A549 (cell line): Measurements from ENCODE around the gene RELN. TPM values are rescaled to one million over a fixed set of nuclear protein-coding genes. Genes with fewer than 3 reads are reported as not detected.

Source experiments
- ATAC-seq, 2 experiments: fragments of 200-7000 bp in 1 of 2; fragments of >200 bp in 1 of 2; cut with Nextera tagmentation in 1 of 2; cut with Tn5 transposase in 1 of 2; 3 replicates each; pipeline versions ENCODE4 v1.8.0 to v1.9.1; 2018 to 2020; ENCODE audit warnings: mild to moderate bottlenecking in 1 of 2, moderate library complexity in 1 of 2
- CTCF ChIA-PET: fragments of 300-600 bp; sonication (Branson Sonifier 250); formaldehyde crosslinking; extraction: SDS; loops from one replicate; lab custom pipeline; 2021; ENCODE audit warnings: antibody characterized with exemption, inconsistent platforms; lab: Yijun Ruan, JAX
- POLR2A ChIA-PET: fragments of 350-600 bp; formaldehyde crosslinking; extraction: SDS; loops from one replicate; lab custom pipeline; 2021; ENCODE audit warnings: antibody characterized with exemption, inconsistent platforms; lab: Yijun Ruan, JAX
- DNase-seq, 2 experiments: peaks; one replicate each; pipeline versions ENCODE4 v3.0.0 to v3.0.0-alpha.2; 2011 to 2016; ENCODE audit warnings: low read depth in 1 of 2, low spot score in 1 of 2
- FAIRE-seq: peaks from 2 replicates; lab custom pipeline; 2011; peaks lifted over from hg19 to GRCh38; lab: Jason Lieb, UNC
- H3K27ac ChIP-seq, 2 experiments: fragments of >200 bp; sonication (Bioruptor Twin); formaldehyde crosslinking; 3 replicates each; pipeline ENCODE4 v1.5.1; 2016 to 2017
- H3K4me1 ChIP-seq: fragments of >200 bp; sonication (Bioruptor Twin); formaldehyde crosslinking; 3 replicates; pipeline ENCODE4 v1.6.1; 2016
- H3K4me2 ChIP-seq: fragments of >200 bp; sonication (Bioruptor Twin); formaldehyde crosslinking; 3 replicates; pipeline ENCODE4 v1.6.1; 2016
- H3K4me3 ChIP-seq: fragments of >200 bp; sonication (Bioruptor Twin); formaldehyde crosslinking; 3 replicates; pipeline ENCODE4 v1.5.1; 2016
- H3K9me3 ChIP-seq: fragments of >200 bp; sonication (Bioruptor Twin); formaldehyde crosslinking; 3 replicates; pipeline ENCODE4 v1.6.1; 2016
- BHLHE40 ChIP-seq: IDR thresholded peaks from 2 replicates; pipeline ENCODE4 v1.6.1; 2012; ENCODE audit warnings: low read depth, low read length, inconsistent platforms
- CBX8 ChIP-seq: fragments of 200-600 bp; sonication (generic); IDR thresholded peaks from 2 replicates; pipeline ENCODE4 v1.6.1; 2016
- EP300 ChIP-seq, 2 experiments: fragments of >200 bp; sonication (Bioruptor Twin); formaldehyde crosslinking; IDR thresholded peaks; 2 replicates in 1 of 2; 3 replicates in 1 of 2; pipeline ENCODE4 v1.6.1; 2016 to 2017
- ESRRA ChIP-seq: fragments of 150-350 bp; IDR thresholded peaks from 2 replicates; pipeline ENCODE4 v1.6.1; 2014; ENCODE audit warnings: mild to moderate bottlenecking, low read length, borderline replicate concordance
- FOXS1 ChIP-seq: fragments of 250-450 bp; sonication (Bioruptor Pico); IDR thresholded peaks from 2 replicates; pipeline ENCODE4 v1.5.0; 2020; ENCODE audit warnings: mild to moderate bottlenecking, moderate library complexity
- GATA3 ChIP-seq: IDR thresholded peaks from 2 replicates; pipeline ENCODE4 v1.6.1; 2012; ENCODE audit warnings: borderline replicate concordance
- HEYL ChIP-seq: fragments of 250-450 bp; sonication (Bioruptor Pico); IDR thresholded peaks from 2 replicates; pipeline ENCODE4 v1.8.0; 2021; ENCODE audit warnings: mild to moderate bottlenecking, moderate library complexity
- HMGXB4 ChIP-seq: fragments of 250-450 bp; sonication (Bioruptor Pico); IDR thresholded peaks from 2 replicates; pipeline ENCODE4 v1.5.0; 2021; ENCODE audit warnings: mild to moderate bottlenecking, moderate library complexity, borderline replicate concordance
- HOXB13 ChIP-seq: fragments of 250-450 bp; sonication (Bioruptor Pico); IDR thresholded peaks from 2 replicates; pipeline ENCODE4 v1.5.0; 2020; ENCODE audit warnings: low read depth, mild to moderate bottlenecking, moderate library complexity
- HOXB5 ChIP-seq: fragments of 250-450 bp; sonication (Bioruptor Pico); IDR thresholded peaks from 2 replicates; pipeline ENCODE4 v1.5.0; 2020; ENCODE audit warnings: mild to moderate bottlenecking, moderate library complexity
- JUNB ChIP-seq: fragments of >200 bp; sonication (Bioruptor Twin); formaldehyde crosslinking; IDR thresholded peaks from 2 replicates; pipeline ENCODE4 v1.6.1; 2016
- MAX ChIP-seq: IDR thresholded peaks from 2 replicates; pipeline ENCODE4 v1.6.1; 2012
- MYC ChIP-seq: IDR thresholded peaks from 2 replicates; pipeline ENCODE4 v1.6.1; 2012; ENCODE audit warnings: mild to moderate bottlenecking, inconsistent platforms, low read length, improper control_type of control experiment, borderline replicate concordance
- PBX3 ChIP-seq: IDR thresholded peaks from 2 replicates; pipeline ENCODE4 v1.6.1; 2012
- POLR2A ChIP-seq: IDR thresholded peaks from 2 replicates; pipeline ENCODE4 v1.6.1; 2012; ENCODE audit warnings: mild to moderate bottlenecking, low read length
- RAD21 ChIP-seq, 2 experiments: fragments of >200 bp in 1 of 2; sonication (Bioruptor Twin) in 1 of 2; formaldehyde crosslinking in 1 of 2; IDR thresholded peaks in 1 of 2; conservative IDR thresholded peaks in 1 of 2; 2 replicates in 1 of 2; 3 replicates in 1 of 2; pipeline ENCODE4 v1.6.1; 2012 to 2018; ENCODE audit warnings: inconsistent platforms in 1 of 2
- RCOR1 ChIP-seq: fragments of 150-350 bp; IDR thresholded peaks from 2 replicates; pipeline ENCODE4 v1.6.1; 2014; ENCODE audit warnings: antibody characterized with exemption, low read length, low read depth
- SMC3 ChIP-seq: fragments of >200 bp; sonication (Bioruptor Twin); formaldehyde crosslinking; IDR thresholded peaks from 3 replicates; pipeline ENCODE4 v1.6.1; 2018; ENCODE audit warnings: inconsistent platforms
- TP53 ChIP-seq: fragments of 250-450 bp; sonication (Bioruptor Pico); IDR thresholded peaks from 2 replicates; pipeline ENCODE4 v1.5.0; 2021; ENCODE audit warnings: mild to moderate bottlenecking, moderate library complexity
- ZNF302 ChIP-seq: fragments of 250-450 bp; sonication (Bioruptor Pico); IDR thresholded peaks from 2 replicates; pipeline ENCODE4 v1.9.0; 2021; ENCODE audit warnings: inconsistent platforms, mild to moderate bottlenecking, moderate library complexity
- WGBS: methylation state at CpG from one replicate; pipeline ENCODE4 v1.1.6; 2017; ENCODE audit errors: missing lambda C conversion rate; 5-methylcytosine and 5-hydroxymethylcytosine counted together
- polyA plus RNA-seq, 4 experiments: library from polyadenylated mRNA; depleted of rRNA in 3 of 4; stranded (reverse); fragments of >200 nt; fragmentation: RNase III in 1 of 4; extraction: RNeasy Plus Mini Kit Qiagen cat#74134 plus additional on column Dnase treatment in 1 of 4; gene quantifications; 2 replicates in 3 of 4; 3 replicates in 1 of 4; pipeline ENCODE4 v1.2.3, GENCODE V29; 2011 to 2017
- TF ChIP-seq, protein P1 (sequence below): fragments of >200 bp; sonication (Bioruptor Twin); formaldehyde crosslinking; IDR thresholded peaks from 3 replicates; pipeline ENCODE4 v1.6.1; 2016
- TF ChIP-seq, protein P2 (sequence below): fragments of 450-650 bp; IDR thresholded peaks from 2 replicates; pipeline ENCODE4 v1.6.1; 2014; ENCODE audit warnings: antibody characterized with exemption
- TF ChIP-seq, protein P3 (sequence below): fragments of >200 bp; sonication (Bioruptor Twin); formaldehyde crosslinking; IDR thresholded peaks from 2 replicates; pipeline ENCODE4 v1.6.1; 2016

RELN gene
- polyA plus RNA-seq, 2 of the 4 experiments (the other 2 are of a cell fraction), result not detected

DNA sequence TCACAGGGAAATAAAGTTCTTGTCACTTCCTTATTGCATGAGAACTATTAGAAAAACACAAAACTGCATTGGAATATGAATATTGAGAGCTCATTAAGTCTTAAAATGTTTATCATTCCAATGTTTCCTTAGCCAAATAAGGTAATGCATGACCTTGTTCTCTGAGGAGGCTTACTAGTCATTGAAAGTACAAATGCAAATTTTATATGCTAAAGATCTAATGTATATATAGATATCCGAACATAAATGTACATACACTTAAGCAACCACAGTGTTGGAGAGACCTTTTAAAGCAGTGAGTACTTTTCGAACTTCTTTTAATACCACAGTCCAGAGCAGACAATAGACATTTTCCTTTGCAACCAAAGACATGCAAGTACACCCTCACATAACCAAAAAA lies 96.1 kb downstream of the RELN start:
- H3K4me1 ChIP-seq, result no peaks in the 10 kb centered on the region
- no peak for FAIRE-seq
- no peaks in the 10 kb centered on the region for H3K9me3 ChIP-seq
- WGBS, result 2% methylated on average over 2 of the region's 2 CpGs
- no peak overlapping the region for H3K4me3 ChIP-seq
- no peak for DNase-seq
- TF ChIP-seq, protein P1, sequence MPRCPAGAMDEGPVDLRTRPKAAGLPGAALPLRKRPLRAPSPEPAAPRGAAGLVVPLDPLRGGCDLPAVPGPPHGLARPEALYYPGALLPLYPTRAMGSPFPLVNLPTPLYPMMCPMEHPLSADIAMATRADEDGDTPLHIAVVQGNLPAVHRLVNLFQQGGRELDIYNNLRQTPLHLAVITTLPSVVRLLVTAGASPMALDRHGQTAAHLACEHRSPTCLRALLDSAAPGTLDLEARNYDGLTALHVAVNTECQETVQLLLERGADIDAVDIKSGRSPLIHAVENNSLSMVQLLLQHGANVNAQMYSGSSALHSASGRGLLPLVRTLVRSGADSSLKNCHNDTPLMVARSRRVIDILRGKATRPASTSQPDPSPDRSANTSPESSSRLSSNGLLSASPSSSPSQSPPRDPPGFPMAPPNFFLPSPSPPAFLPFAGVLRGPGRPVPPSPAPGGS, result no peak
- TF ChIP-seq RCOR1, result no peak
- no peak for ATAC-seq
- CTCF ChIA-PET, result no interaction called here
- POLR2A ChIA-PET, result no interaction called here
- H3K4me2 ChIP-seq, result no peak overlapping the region
- no peak overlapping the region for H3K27ac ChIP-seq

GRCh38 chr7:103889451-103889850 lies 100.0 kb downstream of the RELN start:
- Histone ChIP-seq H3K4me3 (no peak overlapping the region), H3K4me2 (no peak overlapping the region), H3K4me1 (no peaks in the 10 kb centered on the region), H3K27ac (no peak overlapping the region), H3K9me3 (no peaks in the 10 kb centered on the region)
- WGBS, result 31% methylated on average over 3 of the region's 3 CpGs
- FAIRE-seq (no peak), DNase-seq (no peak), ATAC-seq (no peak)
- no peak for TF ChIP-seq PBX3
- no peak for TF ChIP-seq HEYL (CRISPR knock-in tag)
- no peak for TF ChIP-seq FOXS1
- no peak for TF ChIP-seq HOXB5 (CRISPR knock-in tag)
- TF ChIP-seq JUNB, result no peak
- no peak for TF ChIP-seq TP53 (CRISPR knock-in tag)
- TF ChIP-seq, protein P2, sequence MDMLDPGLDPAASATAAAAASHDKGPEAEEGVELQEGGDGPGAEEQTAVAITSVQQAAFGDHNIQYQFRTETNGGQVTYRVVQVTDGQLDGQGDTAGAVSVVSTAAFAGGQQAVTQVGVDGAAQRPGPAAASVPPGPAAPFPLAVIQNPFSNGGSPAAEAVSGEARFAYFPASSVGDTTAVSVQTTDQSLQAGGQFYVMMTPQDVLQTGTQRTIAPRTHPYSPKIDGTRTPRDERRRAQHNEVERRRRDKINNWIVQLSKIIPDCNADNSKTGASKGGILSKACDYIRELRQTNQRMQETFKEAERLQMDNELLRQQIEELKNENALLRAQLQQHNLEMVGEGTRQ, result no peak
- TF ChIP-seq RAD21 (conservative IDR thresholded peaks at IDR 0.05 in 1 of 2, IDR thresholded peaks at IDR 0.05 in 1 of 2), result no peak
- no peak for TF ChIP-seq SMC3
- TF ChIP-seq ZNF302 (CRISPR knock-in tag), result no peak
- no peak for TF ChIP-seq HOXB13 (CRISPR knock-in tag)
- no peak for TF ChIP-seq POLR2A
- TF ChIP-seq ESRRA, result no peak
- no peak for TF ChIP-seq MAX
- POLR2A ChIA-PET, result no interaction called here
- CTCF ChIA-PET, result no interaction called here

GRCh38 chr7:103888603-103889153 lies 100.8 kb downstream of the RELN start:
- no peak overlapping the region for H3K4me3 ChIP-seq
- POLR2A ChIA-PET, result no interaction called here
- CTCF ChIA-PET, result interaction anchor here (0.9 kb wide), 1 partner anchor 94 kb away, joined by 3 read pairs; no protein-coding TSS in a partner anchor
- TF ChIP-seq MYC (no peak), GATA3 (no peak), BHLHE40 (no peak), EP300 (IDR thresholded peaks at IDR 0.05) (no peak), SMC3 (no peak), HOXB5 (CRISPR knock-in tag) (no peak), CBX8 (no peak), HMGXB4 (CRISPR knock-in tag) (no peak)
- TF ChIP-seq, protein P3, sequence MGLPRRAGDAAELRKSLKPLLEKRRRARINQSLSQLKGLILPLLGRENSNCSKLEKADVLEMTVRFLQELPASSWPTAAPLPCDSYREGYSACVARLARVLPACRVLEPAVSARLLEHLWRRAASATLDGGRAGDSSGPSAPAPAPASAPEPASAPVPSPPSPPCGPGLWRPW, result no peak
- H3K4me2 ChIP-seq, result no peak overlapping the region
- no peak for DNase-seq
- H3K9me3 ChIP-seq, result no peaks in the 10 kb centered on the region
- 7% methylated on average over 6 of the region's 6 CpGs for WGBS
- ATAC-seq, result no peak
- H3K27ac ChIP-seq, result no peak overlapping the region
- no peak for FAIRE-seq
- H3K4me1 ChIP-seq, result no peaks in the 10 kb centered on the region
